Measurements from ENCODE around the gene CHAMP1.
A peak's percentile ranks its signal among the peaks of the same experiment; 100 is the strongest.

Gene CHAMP1

GRCh38 chr13:114313061-114313860 lies 1.0 kb upstream of the CHAMP1 start:
- TF ChIP-seq CTCF (IDR thresholded peaks at IDR 0.05; ENCODE audit: extremely low read depth, missing control alignments) = no peak
- DNase-seq (ENCODE audit: low spot score) = peak; percentile 71

- DNase-seq (ENCODE audit: low spot score) = no peak
- no peak for TF ChIP-seq CTCF (IDR thresholded peaks at IDR 0.05; ENCODE audit: extremely low read depth, missing control alignments)
Measured at GRCh38 chr13:114315074-114315785, 927 bp downstream of the CHAMP1 start.

- no peak for TF ChIP-seq CTCF (IDR thresholded peaks at IDR 0.05; ENCODE audit: extremely low read depth, missing control alignments)
- no peak for DNase-seq (ENCODE audit: low spot score)
Measured at GRCh38 chr13:114318624-114319023, 4.3 kb downstream of the CHAMP1 start.

- TF ChIP-seq CTCF (IDR thresholded peaks at IDR 0.05; ENCODE audit: extremely low read depth, missing control alignments) = no peak
- DNase-seq (ENCODE audit: low spot score) = no peak
Measured at GRCh38 chr13:114319441-114319913, 5.2 kb downstream of the CHAMP1 start.

GRCh38 chr13:114320065-114320464 lies 5.8 kb downstream of the CHAMP1 start:
- TF ChIP-seq CTCF (IDR thresholded peaks at IDR 0.05; ENCODE audit: extremely low read depth, missing control alignments) = no peak
- DNase-seq (ENCODE audit: low spot score) = no peak

DNA sequence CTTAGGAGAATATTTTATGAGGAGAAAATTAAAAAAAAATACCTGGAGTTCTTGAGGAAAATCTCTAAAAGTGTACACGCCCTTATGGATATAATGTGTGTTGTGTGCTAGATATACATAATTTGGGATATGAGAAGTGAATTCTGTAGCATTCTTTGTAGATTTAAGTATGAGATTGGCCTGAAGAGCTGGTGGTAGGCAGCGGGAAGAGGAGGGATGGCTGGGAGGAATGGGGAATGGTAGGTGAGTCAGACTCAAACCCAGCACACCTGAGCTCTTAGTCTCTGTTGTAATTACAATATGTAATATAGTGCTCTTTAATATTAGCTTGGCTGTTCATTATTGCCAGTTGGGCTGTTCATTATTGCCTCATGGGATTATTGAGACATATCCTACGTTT lies 7.0 kb downstream of the CHAMP1 start:
- no peak for TF ChIP-seq CTCF (IDR thresholded peaks at IDR 0.05; ENCODE audit: extremely low read depth, missing control alignments)
- no peak for DNase-seq (ENCODE audit: low spot score)

DNA sequence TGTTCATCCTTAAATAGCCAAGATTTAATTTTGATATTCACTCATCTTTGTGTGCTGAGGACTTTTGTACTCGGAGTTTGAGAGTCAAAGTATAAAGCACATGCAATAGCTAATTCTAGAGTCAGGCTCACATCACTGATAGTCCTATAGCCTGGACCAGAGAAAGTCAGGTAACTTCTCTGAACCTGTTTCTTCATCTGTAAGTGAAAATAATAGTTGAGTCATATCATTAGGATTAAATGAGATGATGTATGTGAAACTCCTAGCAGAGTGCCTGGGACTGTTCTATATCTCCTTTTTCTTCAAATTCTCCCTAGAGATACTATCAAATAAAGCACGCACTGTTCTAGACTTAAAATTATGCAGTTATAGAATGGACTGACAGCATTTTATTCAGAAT lies 9.0 kb downstream of the CHAMP1 start:
- no peak for TF ChIP-seq CTCF (IDR thresholded peaks at IDR 0.05; ENCODE audit: extremely low read depth, missing control alignments)
- no peak for DNase-seq (ENCODE audit: low spot score)

Measured in GM20000 (cell line).